Measurements from ENCODE around the gene ATF5. TPM values are rescaled to one million over a fixed set of nuclear protein-coding genes. Genes with fewer than 3 reads are reported as not detected.
A peak's percentile ranks its signal among the peaks of the same experiment; 100 is the strongest.

ATF5 gene
- total RNA-seq, 1 donor from 2014 or later: 13.8 TPM

- H3K36me3 ChIP-seq: peaks cover 4% of the 10 kb centered on the region
- ATAC-seq (no peak), DNase-seq (no peak)
- H3K9me3 ChIP-seq: no peaks in the 10 kb centered on the region
- intact Hi-C loops (cut with DNase I): no loop called here
- TF ChIP-seq CTCF (IDR thresholded peaks at IDR 0.05): no peak
- H3K27me3 ChIP-seq (ENCODE audit: low read depth): no peaks in the 10 kb centered on the region
- H3K4me1 ChIP-seq: peaks cover 20% of the 10 kb centered on the region
- H3K27ac ChIP-seq: no peak overlapping the region
- no peak overlapping the region for H3K4me3 ChIP-seq
Observed at GRCh38 chr19:49932731-49933131, 3.7 kb downstream of the ATF5 start.

- no peak for TF ChIP-seq CTCF (IDR thresholded peaks at IDR 0.05)
- Histone ChIP-seq H3K9me3 (no peaks in the 10 kb centered on the region), H3K4me1 (peaks cover 15% of the 10 kb centered on the region), H3K36me3 (peaks cover 4% of the 10 kb centered on the region), H3K4me3 (no peak overlapping the region), H3K27ac (no peak overlapping the region), H3K27me3 (ENCODE audit: low read depth) (no peaks in the 10 kb centered on the region)
- no peak for ATAC-seq
- no peak for DNase-seq
- intact Hi-C loops (cut with DNase I): no loop called here
Observed at GRCh38 chr19:49933643-49934042, 4.6 kb downstream of the ATF5 start.

GRCh38 chr19:49936549-49936948 lies 7.5 kb downstream of the ATF5 start:
- Histone ChIP-seq H3K9me3 (no peaks in the 10 kb centered on the region), H3K27me3 (ENCODE audit: low read depth) (no peaks in the 10 kb centered on the region), H3K27ac (no peak overlapping the region), H3K4me1 (peaks cover 10% of the 10 kb centered on the region), H3K4me3 (no peak overlapping the region), H3K36me3 (peaks cover 4% of the 10 kb centered on the region)
- TF ChIP-seq CTCF (IDR thresholded peaks at IDR 0.05): no peak
- DNase-seq: peak; percentile 10
- intact Hi-C loops (cut with DNase I): no loop called here
- no peak for ATAC-seq

- Histone ChIP-seq H3K36me3 (peaks cover 2% of the 10 kb centered on the region), H3K9me3 (no peaks in the 10 kb centered on the region), H3K4me3 (no peak overlapping the region), H3K27ac (no peak overlapping the region), H3K4me1 (peaks cover 10% of the 10 kb centered on the region), H3K27me3 (ENCODE audit: low read depth) (no peaks in the 10 kb centered on the region)
- TF ChIP-seq CTCF (IDR thresholded peaks at IDR 0.05): peak; percentile 97
- peak; percentile 86 for DNase-seq
- intact Hi-C loops (cut with DNase I): no loop called here
- peak; percentile 91 to 92 for ATAC-seq
Observed at GRCh38 chr19:49937750-49938381, 8.9 kb downstream of the ATF5 start.

- H3K4me1 ChIP-seq: peaks cover 10% of the 10 kb centered on the region
- no peak for DNase-seq
- H3K27me3 ChIP-seq (ENCODE audit: low read depth): no peaks in the 10 kb centered on the region
- H3K36me3 ChIP-seq: no peaks in the 10 kb centered on the region
- no peak for TF ChIP-seq CTCF (IDR thresholded peaks at IDR 0.05)
- intact Hi-C loops (cut with DNase I): no loop called here
- H3K27ac ChIP-seq: no peak overlapping the region
- H3K4me3 ChIP-seq: no peak overlapping the region
- H3K9me3 ChIP-seq: no peaks in the 10 kb centered on the region
- ATAC-seq: no peak
Observed at GRCh38 chr19:49938662-49939061, 9.7 kb downstream of the ATF5 start.
